ENCODE results near the gene ANKRD65. TPM values are rescaled to one million over a fixed set of nuclear protein-coding genes. Genes with fewer than 3 reads are reported as not detected.
"Not testable (repeated sequence)": the region's sequence is repeated elsewhere in the genome, so short reads cannot be mapped to it uniquely, and the experiment has no call there.

The ANKRD65 gene
- total RNA-seq, 1 donor from 2014 or later, result 4.0 TPM

DNA sequence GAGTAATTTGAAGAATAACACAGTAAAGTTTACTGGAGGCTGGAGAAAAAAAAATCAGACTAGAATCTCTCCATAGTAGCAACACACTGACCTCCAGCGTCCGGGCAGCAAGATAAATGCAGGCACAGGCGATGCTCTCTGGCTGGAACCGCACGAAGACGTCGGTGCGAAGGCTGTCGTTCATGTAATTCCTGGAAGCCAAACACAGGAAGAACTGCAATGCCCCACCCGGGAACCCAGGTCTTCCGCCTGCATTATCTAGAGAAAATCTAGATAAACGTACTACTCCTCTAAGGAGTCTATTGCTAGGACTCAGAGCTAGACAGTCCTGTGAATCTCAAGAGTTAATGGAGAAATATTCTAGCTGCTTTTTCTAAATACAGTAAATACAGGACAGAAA, 30.4 kb downstream of the ANKRD65 start:
- TF ChIP-seq, protein P1, sequence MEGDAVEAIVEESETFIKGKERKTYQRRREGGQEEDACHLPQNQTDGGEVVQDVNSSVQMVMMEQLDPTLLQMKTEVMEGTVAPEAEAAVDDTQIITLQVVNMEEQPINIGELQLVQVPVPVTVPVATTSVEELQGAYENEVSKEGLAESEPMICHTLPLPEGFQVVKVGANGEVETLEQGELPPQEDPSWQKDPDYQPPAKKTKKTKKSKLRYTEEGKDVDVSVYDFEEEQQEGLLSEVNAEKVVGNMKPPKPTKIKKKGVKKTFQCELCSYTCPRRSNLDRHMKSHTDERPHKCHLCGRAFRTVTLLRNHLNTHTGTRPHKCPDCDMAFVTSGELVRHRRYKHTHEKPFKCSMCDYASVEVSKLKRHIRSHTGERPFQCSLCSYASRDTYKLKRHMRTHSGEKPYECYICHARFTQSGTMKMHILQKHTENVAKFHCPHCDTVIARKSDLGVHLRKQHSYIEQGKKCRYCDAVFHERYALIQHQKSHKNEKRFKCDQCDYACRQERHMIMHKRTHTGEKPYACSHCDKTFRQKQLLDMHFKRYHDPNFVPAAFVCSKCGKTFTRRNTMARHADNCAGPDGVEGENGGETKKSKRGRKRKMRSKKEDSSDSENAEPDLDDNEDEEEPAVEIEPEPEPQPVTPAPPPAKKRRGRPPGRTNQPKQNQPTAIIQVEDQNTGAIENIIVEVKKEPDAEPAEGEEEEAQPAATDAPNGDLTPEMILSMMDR (conservative IDR thresholded peaks at IDR 0.05; ENCODE audit: low read depth, low read length), result no peak
- no peak overlapping the region for H3K4me3 ChIP-seq (ENCODE audit: low read depth, low read length)
- no peak for DNase-seq (ENCODE audit: low read depth)

DNA sequence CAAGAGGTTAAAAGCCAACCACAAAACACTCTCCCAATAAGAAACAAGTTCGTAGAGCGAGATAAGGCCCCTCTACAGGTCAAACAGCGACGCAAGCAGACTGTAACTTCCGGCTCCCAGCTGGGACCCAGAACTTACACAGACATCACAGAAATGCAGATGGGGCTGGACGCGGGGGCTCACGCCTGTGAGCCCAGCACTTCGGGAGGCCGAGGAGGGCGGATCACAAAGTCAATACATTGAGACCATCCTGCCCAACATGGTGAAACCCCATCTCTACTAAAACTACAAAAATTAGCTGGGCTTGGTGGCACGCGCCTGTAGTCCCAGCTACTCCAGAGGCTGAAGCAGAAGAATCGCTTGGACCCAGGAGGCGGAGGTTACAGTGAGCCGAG, 33.0 kb downstream of the ANKRD65 start:
- TF ChIP-seq, protein P1 (conservative IDR thresholded peaks at IDR 0.05; ENCODE audit: low read depth, low read length), result no peak
- no peak overlapping the region for H3K4me3 ChIP-seq (ENCODE audit: low read depth, low read length)
- DNase-seq (ENCODE audit: low read depth), result no peak

DNA sequence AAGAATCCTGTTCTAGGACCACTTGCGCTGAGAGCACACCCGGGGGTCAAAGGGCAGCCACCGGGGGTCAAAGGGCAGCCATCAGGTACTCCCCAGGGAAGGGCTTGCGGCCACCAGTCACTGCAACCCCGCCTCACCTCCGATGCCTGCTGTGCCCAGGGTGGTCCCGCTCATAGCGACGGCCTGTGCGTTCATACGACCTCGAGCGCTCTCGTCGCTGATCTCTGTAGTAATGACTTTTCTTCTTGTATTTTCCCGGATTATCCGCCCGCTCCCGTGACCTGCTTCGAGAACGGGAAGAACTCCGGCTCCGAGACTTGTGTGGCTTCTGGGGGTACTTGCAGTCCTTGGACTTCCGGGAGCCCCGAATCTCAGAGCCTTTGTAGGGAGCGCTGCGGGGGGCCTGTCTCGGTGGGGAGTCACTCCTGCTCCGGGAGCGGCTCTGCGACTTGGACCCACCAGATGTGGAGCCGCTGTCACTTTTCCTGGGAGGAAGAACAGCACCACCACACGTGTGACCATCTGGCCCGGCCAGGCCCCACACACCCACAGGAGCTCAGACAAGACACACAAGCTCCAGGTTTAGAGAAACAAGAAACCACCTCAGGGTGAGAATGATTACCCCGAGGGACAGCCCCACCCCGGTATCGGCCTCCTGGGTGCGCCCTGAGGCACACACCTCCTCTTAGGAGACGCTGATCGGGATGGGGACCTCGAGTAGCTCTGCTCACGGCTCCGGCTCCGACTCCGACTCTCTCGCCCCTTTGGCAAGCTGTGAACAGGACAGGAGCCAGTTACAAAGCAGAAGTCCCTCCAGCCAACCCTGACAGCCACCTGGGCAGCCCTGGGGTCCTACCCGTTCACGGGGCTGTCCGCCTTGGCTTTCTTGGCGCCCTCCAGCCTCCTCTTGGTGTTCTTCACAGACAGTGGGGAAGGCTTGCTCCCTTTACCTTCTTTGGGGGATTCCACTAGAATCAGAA, 33.7 kb downstream of the ANKRD65 start:
- TF ChIP-seq, protein P1 (conservative IDR thresholded peaks at IDR 0.05; ENCODE audit: low read depth, low read length), result no peak
- no peak overlapping the region for H3K4me3 ChIP-seq (ENCODE audit: low read depth, low read length)
- no peak for DNase-seq (ENCODE audit: low read depth)

DNA sequence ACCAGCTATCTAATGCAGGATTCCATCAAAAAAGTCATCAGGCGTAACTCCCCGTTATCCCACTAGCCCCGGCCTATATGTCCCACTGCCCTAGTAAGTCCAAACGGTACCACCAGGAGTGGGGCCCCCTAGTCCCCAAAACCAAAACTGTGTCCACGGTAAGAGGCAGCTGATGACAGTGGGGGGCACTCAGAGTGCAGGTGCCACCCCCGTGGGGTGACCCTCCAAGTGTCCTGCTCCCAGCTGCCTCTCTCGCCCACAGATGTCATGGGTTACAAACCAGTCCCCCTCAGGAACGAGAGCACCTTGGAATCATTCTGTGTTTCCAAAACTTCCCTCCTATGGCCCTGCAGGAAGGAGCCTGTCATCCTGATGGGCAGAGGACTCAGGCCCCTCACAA, 35.1 kb downstream of the ANKRD65 start:
- no peak for DNase-seq (ENCODE audit: low read depth)
- no peak overlapping the region for H3K4me3 ChIP-seq (ENCODE audit: low read depth, low read length)
- TF ChIP-seq, protein P1 (conservative IDR thresholded peaks at IDR 0.05; ENCODE audit: low read depth, low read length), result no peak

DNA sequence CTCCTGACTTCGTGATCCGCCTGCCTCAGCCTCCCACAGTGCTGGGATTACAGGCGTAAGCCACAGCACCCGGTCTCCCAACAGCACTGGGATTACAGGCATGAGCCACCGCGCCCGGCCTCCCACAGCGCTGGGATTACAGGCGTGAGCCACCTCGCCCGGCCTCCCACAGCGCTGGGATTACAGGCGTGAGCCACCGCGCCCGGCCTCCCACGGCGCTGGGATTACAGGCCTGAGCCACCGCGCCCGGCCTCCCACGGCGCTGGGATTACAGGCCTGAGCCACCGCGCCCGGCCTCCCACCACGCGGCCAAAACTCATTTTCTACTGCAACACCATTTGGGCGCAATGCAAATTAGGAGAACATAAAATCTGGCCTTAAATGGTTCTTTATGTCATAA, 35.7 kb downstream of the ANKRD65 start:
- not testable (repeated sequence) for DNase-seq (ENCODE audit: low read depth); H3K4me3 ChIP-seq (ENCODE audit: low read depth, low read length)

DNA sequence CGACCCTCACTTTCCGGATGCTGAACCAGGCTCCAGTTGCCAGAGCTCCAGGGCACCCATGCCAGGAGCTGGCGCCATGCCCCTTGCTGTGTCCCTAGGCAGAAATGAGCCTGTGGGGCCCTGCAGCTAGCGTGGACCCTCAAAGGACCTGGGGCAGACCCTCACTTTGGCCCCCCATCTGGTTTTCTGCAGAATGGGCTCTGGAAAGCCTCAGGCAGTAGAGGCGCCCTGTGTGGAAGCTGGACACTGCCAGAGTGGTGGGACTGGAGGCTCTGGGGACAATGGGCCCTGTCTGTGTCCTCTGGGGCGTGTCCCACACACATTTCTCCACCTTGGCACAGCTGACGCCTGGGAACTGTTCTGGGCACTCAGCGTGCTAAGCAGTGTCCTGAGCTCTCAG, 39.8 kb downstream of the ANKRD65 start:
- H3K4me3 ChIP-seq (ENCODE audit: low read depth, low read length), result no peak overlapping the region
- TF ChIP-seq, protein P1 (conservative IDR thresholded peaks at IDR 0.05; ENCODE audit: low read depth, low read length), result no peak
- no peak for DNase-seq (ENCODE audit: low read depth)

DNA sequence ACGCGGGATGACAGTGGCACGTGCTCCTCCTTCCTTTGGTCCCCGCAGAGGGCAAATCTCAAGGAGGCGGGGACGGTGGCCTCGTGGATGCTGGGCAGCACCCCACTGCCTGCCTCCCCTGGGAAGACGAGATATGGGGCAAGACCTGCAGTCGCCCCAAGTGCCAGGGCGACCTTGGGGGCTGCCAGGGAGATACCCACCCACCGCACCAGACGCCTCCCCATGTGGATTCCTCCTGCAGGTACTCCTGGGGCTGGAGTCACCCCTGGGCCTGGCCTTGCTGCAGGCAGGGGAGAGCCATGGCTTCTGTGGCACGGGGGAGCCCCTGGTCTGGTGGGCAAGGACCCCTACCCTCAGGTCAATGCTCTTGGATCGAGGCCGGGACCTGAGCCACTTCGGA, 40.2 kb downstream of the ANKRD65 start:
- H3K4me3 ChIP-seq (ENCODE audit: low read depth, low read length), result no peak overlapping the region
- no peak for DNase-seq (ENCODE audit: low read depth)

More for the DNA sequence above, 40.2 kb downstream of the ANKRD65 start:
- TF ChIP-seq, protein P1 (conservative IDR thresholded peaks at IDR 0.05; ENCODE audit: low read depth, low read length), result no peak

Measured in epithelial cell of proximal tubule (primary cell).